RWPE1 (cell line): ENCODE measurements around the gene ANKZF1.

ENCODE experiments used
- CTCF ChIA-PET: fragments of 350-600 bp; sonication (Branson Sonifier 250); formaldehyde crosslinking; extraction: SDS; loops from one replicate; lab custom pipeline; 2021; lab: Yijun Ruan, JAX
- POLR2A ChIA-PET: fragments of 400-600 bp; formaldehyde crosslinking; extraction: SDS; loops from one replicate; lab custom pipeline; 2020; ENCODE audit warnings: antibody characterized with exemption; ENCODE audit not compliant: low non-redundant PET; lab: Yijun Ruan, JAX
- DNase-seq: peaks from one replicate; pipeline ENCODE4 v3.0.0; 2012; ENCODE audit warnings: low spot score
- H3K27ac ChIP-seq: fragments of 450-650 bp; 2 replicates; pipeline ENCODE4 v1.5.1; 2017
- CTCF ChIP-seq: fragments of 450-650 bp; conservative IDR thresholded peaks from 2 replicates; pipeline ENCODE4 v1.5.1; 2017; ENCODE audit warnings: low read depth, mild to moderate bottlenecking

Gene ANKZF1

GRCh38 chr2:219225350-219225749, 4.3 kb upstream of the ANKZF1 start:
- TF ChIP-seq CTCF, result no peak
- ChIA-PET POLR2A (interaction anchor here (0.6 kb wide), 1 partner anchor 28 kb away, joined by 5 read pairs; no protein-coding TSS in a partner anchor), CTCF (no interaction called here)
- peak overlapping the region; percentile 5 for H3K27ac ChIP-seq
- no peak for DNase-seq

- CTCF ChIA-PET, result interaction anchor here (0.7 to 1.2 kb wide), 4 partner anchors 22 to 154 kb away, joined by 3 to 7 read pairs (median 5); partner anchors contain the start of gene ZFAND2B
- POLR2A ChIA-PET, result interaction anchor here (1.1 to 1.6 kb wide), 2 partner anchors 20 to 21 kb away, joined by 3 to 7 read pairs; no protein-coding TSS in a partner anchor
- H3K27ac ChIP-seq, result peak overlapping the region; percentile 95
- DNase-seq, result no peak
- no peak for TF ChIP-seq CTCF
These were observed 1.3 kb upstream of the ANKZF1 start for GRCh38 chr2:219228041-219228910.

GRCh38 chr2:219228911-219229304, 698 bp upstream of the ANKZF1 start:
- POLR2A ChIA-PET, result interaction anchor here (1.1 to 1.6 kb wide), 2 partner anchors 20 to 21 kb away, joined by 3 to 7 read pairs; no protein-coding TSS in a partner anchor
- CTCF ChIA-PET, result interaction anchor here (1.2 kb wide), 1 partner anchor 66 kb away, joined by 7 read pairs; no protein-coding TSS in a partner anchor
- TF ChIP-seq CTCF, result no peak
- H3K27ac ChIP-seq, result peak overlapping the region; percentile 95
- no peak for DNase-seq

- DNase-seq, result peak; percentile 51
- H3K27ac ChIP-seq, result peak overlapping the region; percentile 95
- POLR2A ChIA-PET, result interaction anchor here (1.6 kb wide), 1 partner anchor 19 kb away, joined by 7 read pairs; no protein-coding TSS in a partner anchor
- TF ChIP-seq CTCF, result no peak
- CTCF ChIA-PET, result interaction anchor here (0.6 to 1.5 kb wide), 8 partner anchors 12 to 200 kb away, joined by 3 to 5 read pairs (median 3); no protein-coding TSS in a partner anchor
These were observed 494 bp downstream of the ANKZF1 start for GRCh38 chr2:219230059-219230540.

GRCh38 chr2:219234331-219234730, 4.7 kb downstream of the ANKZF1 start:
- DNase-seq, result no peak
- no peak for TF ChIP-seq CTCF
- no peak overlapping the region for H3K27ac ChIP-seq
- CTCF ChIA-PET, result interaction anchor here (0.7 kb wide), 1 partner anchor 204 kb away, joined by 3 read pairs; no protein-coding TSS in a partner anchor
- POLR2A ChIA-PET, result no interaction called here

GRCh38 chr2:219243291-219243761, 13.7 kb downstream of the ANKZF1 start:
- no peak overlapping the region for H3K27ac ChIP-seq
- no peak for TF ChIP-seq CTCF
- DNase-seq, result no peak
- CTCF ChIA-PET, result no interaction called here
- POLR2A ChIA-PET, result no interaction called here
